ENCODE data around the gene ANTKMT.
"Not testable (repeated sequence)": the region's sequence is repeated elsewhere in the genome, so short reads cannot be mapped to it uniquely, and the experiment has no call there.

The ANTKMT gene

DNA sequence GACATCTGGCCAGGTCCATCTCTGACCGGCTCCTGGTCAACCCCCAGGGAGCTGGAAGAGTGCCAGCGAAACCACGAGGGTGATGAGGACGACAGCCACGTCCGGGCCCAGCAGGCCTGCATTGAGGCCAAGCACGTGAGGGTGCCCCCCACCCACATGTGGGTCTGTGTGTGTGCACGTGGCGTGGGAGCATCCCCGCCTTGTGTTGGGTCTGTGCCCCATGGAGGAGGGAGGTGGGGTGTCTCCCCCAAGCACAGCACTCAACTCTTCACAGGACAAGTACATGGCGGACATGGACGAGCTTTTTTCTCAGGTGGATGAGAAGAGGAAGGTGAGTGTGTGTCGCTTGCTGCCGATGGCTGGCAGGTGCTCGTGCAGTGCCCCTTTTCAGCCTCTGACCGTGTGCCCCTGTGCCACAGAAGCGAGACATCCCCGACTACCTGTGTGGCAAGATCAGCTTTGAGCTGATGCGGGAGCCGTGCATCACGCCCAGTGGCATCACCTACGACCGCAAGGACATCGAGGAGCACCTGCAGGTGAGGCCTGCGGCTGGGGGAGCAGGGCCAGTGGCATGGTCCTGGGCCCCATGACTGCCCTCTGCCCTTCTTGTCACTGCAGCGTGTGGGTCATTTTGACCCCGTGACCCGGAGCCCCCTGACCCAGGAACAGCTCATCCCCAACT lies 39.1 kb upstream of the ANTKMT start:
- DNase-seq (ENCODE audit: low read depth, low spot score): no peak

DNA sequence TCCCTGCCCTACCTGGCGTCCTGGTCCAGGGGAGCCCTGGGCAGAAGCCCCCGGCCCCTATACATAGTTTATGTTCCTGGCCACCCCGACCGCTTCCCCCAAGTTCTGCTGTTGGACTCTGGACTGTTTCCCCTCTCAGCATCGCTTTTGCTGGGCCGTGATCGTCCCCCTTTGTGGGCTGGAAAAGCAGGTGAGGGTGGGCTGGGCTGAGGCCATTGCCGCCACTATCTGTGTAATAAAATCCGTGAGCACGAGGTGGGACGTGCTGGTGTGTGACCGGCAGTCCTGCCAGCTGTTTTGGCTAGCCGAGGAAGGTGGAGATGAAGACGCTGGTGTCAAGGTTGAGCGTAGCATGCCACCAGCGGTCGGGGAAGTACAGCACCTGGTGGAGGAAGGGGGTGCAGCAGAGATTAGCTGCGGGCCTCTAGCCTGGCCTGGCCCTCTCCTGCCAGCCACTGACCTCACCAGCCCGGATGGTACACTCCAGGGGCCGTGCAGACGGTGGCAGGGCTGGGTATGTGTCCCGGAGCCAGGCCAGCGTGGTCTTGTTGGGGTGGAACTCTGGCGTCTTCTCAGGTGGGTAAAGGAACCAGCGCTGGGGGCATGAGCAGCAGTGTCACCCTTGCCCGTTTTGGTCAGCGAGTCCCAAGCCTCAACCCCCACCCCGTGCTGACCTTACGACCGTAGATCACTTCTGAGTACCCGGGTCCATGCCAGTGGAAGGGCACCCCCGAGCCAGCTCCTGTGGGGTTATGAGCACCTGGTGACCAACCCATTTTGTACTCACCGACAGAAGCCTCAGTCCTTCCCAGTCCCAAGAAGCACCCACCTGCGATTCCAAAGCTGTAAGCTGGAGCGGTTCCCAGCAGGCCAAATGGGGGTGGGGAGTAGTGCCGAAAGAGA lies 38.2 kb upstream of the ANTKMT start:
- DNase-seq (ENCODE audit: low read depth, low spot score): no peak

DNA sequence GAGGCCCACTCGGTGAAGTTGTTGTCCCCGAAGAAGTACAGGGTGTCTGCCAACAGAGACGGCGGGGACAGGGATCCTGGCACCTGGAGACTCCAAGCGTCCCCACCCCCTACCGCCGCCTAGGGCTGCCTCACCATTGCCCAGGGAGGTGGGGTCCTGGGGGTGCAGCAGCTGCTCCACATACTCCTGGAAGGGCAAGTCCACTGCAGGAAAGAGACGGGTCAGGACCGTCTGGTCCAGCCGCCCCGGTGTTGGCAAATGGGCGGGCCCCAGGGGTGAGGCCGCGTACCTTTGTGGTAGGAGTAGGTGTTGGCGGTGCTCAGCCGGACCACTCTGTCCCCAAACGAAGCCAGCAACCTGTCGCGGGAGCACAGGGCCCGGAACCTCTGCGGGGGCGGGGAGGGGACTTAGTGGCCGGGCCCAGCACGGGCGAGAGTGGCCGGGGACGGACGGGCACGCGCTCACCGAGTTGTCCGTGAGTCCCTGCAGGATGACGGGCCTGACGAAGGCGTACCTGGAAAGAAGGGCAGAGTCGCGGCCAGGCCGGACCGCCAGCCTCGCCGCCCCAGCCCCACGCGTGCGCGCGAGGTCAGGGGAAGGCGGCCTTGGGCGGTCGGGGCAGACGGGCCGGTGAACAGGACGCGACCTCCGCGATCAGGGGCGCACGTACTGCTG lies 37.4 kb upstream of the ANTKMT start:
- no peak for DNase-seq (ENCODE audit: low read depth, low spot score)

GRCh38 chr16:684071-684794 lies 36.7 kb upstream of the ANTKMT start, which contains the start of gene JMJD8:
JMJD8 (minus strand) TSS chr16:684334; CDS start chr16:684319, 15 bp downstream.
- peak; percentile 98 for DNase-seq (ENCODE audit: low read depth, low spot score)

DNA sequence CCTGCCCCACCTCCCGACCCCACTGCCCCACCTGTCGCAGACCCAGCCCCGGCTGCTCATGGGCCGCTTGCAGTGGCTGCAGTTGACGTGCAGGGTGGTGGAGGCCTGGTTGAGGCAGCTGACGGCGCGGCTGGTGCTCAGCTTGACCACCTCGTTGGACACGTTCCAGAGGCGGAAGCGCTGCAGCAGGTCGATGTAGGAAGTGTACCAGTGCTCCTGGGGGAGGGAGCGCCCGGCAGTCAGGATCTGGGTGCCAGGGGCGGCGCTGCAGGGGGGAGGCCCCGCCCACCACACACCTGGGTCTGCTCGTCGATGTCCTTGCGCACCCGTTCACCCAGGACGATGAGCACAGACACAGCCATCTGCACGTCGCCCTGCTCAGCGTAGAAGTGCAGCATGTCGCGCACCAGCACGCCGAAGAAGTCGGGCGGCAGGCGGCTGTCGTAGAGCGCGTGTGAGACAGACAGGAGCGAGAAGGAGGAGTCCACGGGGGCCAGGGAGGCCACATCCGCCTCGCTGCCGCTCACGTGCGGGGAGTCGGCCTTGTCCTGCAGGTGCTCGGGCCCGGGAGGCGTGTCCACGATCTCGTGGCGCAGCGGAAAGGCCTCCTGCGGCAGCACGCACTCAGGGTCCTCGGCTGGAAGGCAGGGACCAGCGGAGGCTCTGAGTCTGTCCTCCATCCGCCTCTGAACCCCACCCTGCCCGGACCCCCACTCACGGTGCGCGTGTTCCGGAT lies 35.8 kb upstream of the ANTKMT start:
- DNase-seq (ENCODE audit: low read depth, low spot score): no peak

DNA sequence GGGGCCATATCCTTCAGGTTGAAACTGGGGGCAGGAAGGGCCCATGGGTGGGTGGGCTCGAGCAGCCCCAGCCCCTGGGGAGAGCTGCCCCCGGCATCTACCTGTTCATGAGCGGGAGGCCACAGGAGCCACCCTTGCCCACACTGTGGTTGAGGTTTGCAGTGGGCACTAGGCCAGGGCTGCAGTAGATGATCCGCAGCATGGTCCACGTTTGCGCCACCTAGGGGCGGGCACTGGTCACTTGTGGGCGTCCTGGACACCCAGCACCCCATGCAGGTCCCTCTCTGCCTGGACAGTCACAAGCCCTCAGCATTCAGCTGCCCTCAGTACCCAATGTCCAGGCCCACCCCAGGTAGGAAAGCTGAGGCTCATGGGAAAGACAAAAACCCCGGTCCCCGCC lies 35.0 kb upstream of the ANTKMT start:
- DNase-seq (ENCODE audit: low read depth, low spot score): no peak

GRCh38 chr16:686459-687260 lies 34.3 kb upstream of the ANTKMT start:
- no peak for DNase-seq (ENCODE audit: low read depth, low spot score)

DNA sequence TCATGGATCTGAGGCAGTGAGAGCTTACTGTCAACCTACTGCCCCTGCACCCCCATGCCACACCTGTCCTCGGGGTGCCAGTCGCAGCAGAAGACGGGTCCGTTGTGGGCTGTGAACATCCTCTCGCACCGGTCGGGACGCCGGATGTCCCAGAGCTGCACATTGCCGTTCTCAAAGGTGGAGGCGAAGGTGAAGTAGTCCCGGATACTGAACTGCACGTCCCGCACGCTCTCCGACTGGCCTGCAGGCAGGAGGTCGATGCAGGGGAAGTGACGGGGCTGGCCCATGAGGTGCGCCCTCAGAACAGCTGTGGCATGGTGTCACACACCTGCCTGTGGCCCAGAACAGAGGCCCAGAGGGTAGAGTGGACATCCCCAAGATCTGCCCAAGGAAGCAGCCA lies 33.4 kb upstream of the ANTKMT start:
- DNase-seq (ENCODE audit: low read depth, low spot score): no peak

- DNase-seq (ENCODE audit: low read depth, low spot score): no peak
Measured at GRCh38 chr16:689175-689897, 31.6 kb upstream of the ANTKMT start.

DNA sequence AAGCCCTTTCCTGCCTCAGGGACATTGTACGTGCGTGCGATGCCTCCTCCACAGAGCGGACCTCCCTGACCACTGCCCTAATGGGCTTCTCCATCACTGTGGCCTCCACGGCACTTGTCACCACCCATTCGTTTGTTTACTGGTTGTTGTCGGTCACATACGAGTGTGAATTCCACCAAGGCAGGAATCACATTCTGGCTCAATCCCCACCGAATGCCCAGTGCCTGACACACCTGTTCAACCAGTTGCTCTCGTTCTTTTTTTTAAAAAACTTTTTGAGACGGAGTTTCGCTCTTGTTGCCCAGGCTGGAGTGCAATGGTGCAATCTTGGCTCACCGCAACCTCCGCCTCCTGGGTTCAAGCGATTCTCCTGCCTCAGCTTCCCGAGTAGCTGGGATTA lies 29.7 kb upstream of the ANTKMT start:
- not testable (repeated sequence) for DNase-seq (ENCODE audit: low read depth, low spot score)

- DNase-seq (ENCODE audit: low read depth, low spot score): no peak
Measured at GRCh38 chr16:692356-693108, 28.4 kb upstream of the ANTKMT start.

DNA sequence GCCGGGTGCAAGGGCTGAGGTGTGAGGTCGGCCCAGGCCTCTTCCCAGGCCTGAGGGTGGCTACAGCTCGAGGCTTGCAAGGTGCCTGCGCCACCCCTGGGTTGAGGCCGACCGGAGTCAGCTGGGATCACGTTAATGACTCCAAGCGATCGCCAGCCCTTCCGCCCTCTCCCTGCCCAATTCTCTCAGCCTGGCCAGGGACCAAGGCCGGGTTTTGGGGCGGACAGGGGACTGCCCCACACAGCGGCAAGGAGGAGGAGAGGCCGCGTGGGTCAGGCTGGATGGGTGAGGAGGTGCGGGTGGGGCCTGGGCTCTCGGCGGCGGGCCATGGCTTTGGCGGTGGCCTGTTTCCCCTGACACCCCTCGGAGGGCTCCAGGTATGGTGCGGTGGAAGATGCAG lies 27.6 kb upstream of the ANTKMT start:
- no peak for DNase-seq (ENCODE audit: low read depth, low spot score)

GRCh38 chr16:693766-694165 lies 27.2 kb upstream of the ANTKMT start:
- no peak for DNase-seq (ENCODE audit: low read depth, low spot score)

- DNase-seq (ENCODE audit: low read depth, low spot score): peak; percentile 62
Measured at GRCh38 chr16:694187-694862, 26.6 kb upstream of the ANTKMT start.

DNA sequence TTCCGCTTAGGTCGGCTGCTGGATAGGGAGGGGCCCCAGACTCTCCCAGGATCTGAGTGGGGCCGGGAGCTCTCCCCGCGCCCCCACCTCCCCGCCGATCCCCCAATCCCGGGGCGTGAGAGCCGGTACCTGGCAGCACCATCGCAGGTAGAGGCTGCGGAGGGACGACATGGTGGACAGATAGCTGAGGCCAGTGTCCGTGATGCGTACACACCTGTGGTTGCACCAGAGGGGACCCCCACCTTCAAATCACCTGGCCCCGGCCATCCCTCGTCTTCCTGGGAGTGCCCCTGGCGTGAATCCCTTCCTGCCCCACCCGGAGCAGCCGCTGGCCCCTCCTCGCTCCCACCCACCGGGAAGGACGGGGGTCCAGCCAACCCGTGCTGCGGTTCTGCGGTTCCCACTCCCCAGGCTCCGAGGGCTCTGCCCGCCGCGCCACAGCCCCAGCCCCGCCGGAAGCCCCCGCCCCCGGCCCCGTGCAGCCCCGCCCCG lies 26.0 kb upstream of the ANTKMT start:
- DNase-seq (ENCODE audit: low read depth, low spot score): no peak

DNA sequence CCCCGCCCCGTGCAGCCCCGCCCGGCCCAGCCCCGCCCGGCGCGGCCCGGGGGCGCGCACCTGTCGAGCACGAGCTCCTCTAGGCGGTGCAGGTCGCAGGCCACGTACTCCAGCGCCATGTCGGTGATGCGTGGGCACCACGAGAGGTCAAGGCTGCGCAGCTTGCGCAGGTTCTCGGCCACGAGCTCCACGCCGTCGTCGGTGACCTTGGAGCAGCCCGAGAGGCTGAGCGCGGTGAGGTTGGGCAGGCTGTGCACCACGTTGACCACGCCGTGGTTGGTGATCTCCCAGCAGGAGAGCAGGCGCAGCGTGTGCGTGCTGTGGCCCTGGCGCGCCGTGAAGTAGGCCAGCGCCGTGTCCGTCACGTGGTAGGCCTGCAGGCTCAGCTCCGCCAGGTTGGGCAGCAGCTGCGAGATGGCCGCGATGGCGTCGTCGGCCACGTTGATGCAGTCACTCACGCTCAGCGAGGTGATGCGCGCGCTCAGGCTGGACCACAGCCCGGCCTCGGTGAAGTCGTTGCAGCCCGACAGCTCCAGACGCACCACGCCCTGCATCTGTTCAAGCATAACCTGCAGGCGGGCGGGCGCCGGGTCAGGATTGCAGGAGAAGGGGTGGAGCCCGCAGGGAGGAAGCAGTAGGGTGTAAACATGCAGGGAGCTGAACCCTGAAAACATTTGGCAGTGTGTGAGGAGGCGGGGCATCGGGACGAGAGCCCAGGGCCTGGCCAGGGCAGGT lies 25.4 kb upstream of the ANTKMT start:
- DNase-seq (ENCODE audit: low read depth, low spot score): no peak
